HG02798 (cell line): Measurements from ENCODE around the gene NCS1.

Experiments used
- ATAC-seq: cut with Tn5 transposase; IDR thresholded peaks from one replicate; pipeline ENCODE4 v1.9.1; 2021; ENCODE audit warnings: mild to moderate bottlenecking; ENCODE audit not compliant: unreplicated experiment, poor library complexity

NCS1 gene

GRCh38 chr9:130234340-130235260, 62.4 kb downstream of the NCS1 start:
- ATAC-seq = no peak

GRCh38 chr9:130235558-130236435, 63.6 kb downstream of the NCS1 start:
- no peak for ATAC-seq

DNA sequence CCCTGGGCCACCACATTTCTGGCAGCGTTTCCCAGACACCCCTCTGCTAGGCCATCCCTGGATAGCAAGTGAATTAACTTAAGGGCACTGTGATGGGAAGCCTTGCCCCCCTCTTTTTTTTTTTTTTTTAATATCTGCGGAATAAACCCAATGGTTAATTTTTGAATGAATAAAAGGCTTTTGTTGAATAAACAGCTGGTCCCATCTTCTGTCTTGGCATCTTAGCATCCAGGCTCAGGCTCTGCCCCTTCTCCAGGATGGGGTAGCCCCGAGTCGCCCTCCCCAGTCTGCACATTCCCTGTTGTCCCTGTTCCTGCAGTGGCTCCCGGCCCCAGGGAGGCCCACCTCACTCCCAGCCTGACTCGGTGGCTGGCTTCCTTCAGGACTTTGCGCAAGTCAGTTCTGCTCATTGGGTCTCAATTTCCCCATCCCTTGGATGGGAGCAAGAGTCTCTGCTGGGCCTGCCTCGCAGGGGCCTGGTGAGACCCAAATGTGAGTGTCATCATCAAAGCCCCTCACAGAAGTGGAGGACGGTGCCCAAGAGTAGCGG, 64.3 kb downstream of the NCS1 start:
- ATAC-seq = no peak

- ATAC-seq = no peak
These were observed 64.9 kb downstream of the NCS1 start for GRCh38 chr9:130237076-130237475.

- no peak for ATAC-seq
These were observed 65.7 kb downstream of the NCS1 start for GRCh38 chr9:130237763-130238524.

DNA sequence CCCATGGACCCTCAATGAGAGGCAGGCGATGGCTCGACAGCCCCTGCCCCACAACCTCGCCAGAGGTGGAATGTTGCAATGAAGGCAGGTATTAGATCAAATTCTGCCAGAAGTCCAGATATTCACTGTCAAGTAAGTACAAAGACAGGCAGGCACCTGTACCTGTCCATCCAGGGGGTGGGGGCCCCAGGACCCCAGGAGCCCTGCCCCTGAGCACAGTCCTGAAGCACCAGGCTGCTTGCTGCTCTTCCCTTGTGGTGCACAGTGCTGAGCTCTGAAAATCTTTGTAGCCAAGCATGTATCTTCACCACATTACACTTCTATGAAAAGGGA, 67.1 kb downstream of the NCS1 start:
- no peak for ATAC-seq

GRCh38 chr9:130239741-130240241, 67.6 kb downstream of the NCS1 start:
- ATAC-seq = peak; percentile 53

- ATAC-seq = no peak
These were observed 68.4 kb downstream of the NCS1 start for GRCh38 chr9:130240410-130241197.

DNA sequence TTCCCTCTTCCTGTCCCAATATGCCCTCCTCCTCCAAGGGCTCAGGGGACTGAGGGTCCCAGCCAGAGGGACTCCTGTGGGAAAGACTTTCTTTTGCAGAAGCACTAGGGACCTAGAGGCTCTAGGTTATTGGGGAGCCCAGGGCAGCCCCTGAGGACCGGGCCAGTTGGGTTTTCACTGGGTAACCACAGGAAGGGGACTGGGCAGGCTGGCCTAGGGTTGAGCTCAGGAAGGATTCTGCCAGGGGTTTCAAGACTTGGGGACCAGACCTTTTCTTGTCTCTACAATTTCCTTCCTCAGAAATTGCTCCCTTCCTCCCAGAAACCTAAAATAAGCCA, 69.0 kb downstream of the NCS1 start:
- no peak for ATAC-seq

GRCh38 chr9:130242270-130243014, 70.2 kb downstream of the NCS1 start:
- no peak for ATAC-seq

DNA sequence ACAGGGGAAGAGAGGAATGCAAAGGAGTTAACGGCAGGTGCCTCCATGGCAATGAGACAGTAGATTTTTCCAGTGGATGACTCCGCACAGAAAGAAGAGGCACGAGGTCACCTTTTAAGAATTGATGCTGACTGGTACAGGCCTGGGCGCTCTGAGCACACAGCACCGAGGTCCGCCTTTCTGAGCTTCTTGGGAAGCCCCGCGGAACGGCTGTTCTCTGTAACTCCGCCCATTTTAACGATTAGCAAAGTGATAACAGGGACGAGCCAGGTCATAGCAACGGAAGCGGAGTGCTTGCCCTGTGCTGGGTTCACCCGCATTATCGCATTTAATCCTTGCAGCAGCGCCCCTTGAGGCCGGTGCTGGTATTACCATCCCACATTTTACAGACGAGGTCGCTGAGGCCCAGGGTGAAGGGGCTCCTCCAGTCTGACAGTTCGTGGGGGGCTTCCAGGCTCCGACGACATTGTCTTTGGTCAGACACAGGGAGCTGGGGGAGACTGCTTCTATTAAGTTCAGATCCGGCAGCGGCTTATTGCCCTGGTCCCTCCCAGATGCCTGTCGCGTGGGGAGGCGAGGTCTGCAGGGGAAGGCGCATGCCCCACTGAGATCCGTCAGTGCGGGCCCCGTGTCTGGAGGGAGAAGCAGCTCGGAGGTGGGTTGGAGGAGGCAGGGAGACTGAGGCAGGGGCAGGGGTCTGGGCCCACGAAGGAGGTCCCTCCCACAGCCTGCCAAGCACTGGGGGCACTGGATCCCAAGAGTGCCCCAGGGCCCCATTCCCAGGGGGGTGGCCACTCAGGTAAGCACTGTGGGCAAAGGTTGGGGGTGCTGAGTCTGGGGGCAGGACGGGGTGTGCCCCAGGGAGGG, 71.0 kb downstream of the NCS1 start:
- peak; percentile 48 for ATAC-seq

- ATAC-seq = no peak
These were observed 71.6 kb downstream of the NCS1 start for GRCh38 chr9:130243882-130244170.

DNA sequence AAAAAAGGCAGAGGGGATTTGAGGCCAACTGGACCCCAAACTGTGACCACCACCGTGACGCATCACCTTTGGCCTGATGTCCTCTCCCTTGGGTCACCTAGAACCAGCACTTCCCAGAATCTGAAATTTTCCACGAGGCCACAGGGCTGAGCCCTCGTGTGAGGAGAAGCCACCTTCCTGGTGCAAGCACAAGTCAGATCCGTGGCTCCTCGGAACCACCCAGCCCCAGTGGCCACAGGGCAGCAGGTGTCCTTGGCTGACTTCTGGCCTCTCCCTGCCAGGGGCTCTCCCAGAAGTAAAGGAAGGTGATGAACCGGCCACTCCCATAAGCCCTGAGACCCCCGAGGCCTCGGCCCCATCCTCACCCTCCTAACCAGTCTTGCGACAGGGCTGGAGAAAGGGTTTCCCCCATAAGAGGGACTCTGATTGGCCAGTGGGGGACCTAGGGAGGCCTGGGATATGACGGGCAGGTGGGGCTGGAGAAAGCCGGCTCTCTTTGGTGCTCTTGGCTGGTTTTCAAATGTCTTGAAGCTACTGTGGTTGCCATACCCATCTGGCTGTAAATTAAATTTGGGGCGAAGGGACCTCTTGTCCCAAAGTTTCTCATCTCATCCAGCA, 72.5 kb downstream of the NCS1 start:
- no peak for ATAC-seq

DNA sequence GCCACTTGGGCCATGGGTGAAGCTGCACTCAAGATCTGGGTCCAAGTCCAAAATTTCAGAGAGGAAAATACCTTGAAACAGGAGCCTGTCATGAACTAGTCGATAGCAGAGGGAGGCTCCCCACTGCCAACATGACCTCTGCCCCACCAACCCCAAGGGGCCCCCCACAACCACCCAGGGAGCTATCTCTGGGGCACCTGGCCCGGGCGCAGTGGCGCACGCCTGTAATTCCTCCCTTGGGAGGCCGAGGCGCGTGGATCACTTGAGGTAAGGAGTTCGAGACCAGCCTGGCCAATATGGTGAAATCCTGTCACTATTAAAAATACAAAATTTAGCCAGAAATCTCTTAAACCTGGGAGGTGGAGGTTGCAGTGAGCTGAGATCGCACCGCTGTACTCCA, 73.3 kb downstream of the NCS1 start:
- no peak for ATAC-seq

DNA sequence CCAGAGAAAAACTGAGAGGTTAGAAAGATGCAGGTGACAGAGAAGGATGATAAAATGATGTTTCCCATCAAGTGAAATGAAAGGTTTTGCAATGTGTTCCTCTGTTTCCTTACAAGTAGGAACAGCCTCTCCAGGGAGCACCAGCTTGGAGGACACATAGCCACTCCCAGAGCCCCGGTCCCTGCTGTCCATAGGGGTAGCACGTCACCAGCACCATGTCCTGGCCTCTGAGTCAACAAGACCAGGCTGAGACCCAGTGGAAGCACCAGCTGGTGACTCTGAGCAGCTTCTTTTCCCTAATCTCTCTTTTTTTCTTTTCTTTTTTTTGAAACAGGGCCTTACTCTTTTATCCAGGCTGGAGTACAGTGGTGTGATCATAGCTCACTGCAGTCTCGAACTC, 73.9 kb downstream of the NCS1 start:
- ATAC-seq = no peak

DNA sequence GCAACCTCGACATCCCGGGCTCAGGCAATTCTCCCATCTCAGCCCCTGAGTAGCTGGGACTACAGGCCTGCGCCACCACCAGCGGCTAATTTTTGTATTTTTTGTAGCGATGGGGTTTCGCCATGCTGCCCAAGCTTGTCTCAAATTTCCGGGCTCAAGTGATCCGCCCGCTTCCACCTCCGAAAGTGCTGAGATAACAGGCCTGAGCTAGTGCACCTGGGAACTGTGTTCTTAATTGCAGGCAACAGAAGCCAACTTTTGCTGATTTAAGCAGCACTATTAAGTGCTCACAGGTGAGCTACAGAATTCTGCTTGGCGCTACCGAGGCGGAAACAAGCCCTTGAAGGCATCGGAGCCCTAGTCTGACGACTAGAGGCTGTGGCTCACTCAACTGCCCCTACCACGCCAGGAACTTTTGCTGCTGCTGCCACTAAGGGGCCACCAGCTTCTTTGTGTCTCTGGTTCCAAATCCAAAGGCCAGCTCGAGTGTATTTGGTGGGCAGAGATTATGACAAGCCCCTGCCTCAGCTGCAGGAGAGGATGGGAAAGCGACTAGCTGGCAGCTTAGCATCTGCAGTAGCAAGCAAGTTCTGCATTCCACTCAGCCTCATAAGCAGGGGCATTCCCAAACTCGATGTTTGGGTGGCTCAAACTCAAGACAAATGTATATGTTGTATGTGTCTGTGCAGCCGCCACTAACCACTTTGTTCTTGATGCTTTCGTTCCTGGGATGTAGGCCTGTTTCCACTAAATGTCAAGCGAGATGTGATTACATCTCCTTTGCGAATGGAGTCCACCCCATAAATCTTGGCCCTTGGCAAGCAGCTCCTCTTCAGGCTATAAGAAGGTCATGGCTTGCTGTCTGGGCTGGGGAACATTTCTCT, 82.8 kb downstream of the NCS1 start:
- ATAC-seq = no peak

- no peak for ATAC-seq
These were observed 83.5 kb downstream of the NCS1 start for GRCh38 chr9:130255631-130256134.
